Endometrial microvascular endothelial cells (primary cell): ENCODE data around the gene MLLT6. TPM values are rescaled to one million over a fixed set of nuclear protein-coding genes. Genes with fewer than 3 reads are reported as not detected.

Experiments used
- total RNA-seq: library from RNA; depleted of rRNA; stranded (reverse); fragments of >200 nt; gene quantifications from one replicate; pipeline ENCODE4 v1.2.3, GENCODE V29; 2015; ENCODE audit errors: inconsistent ontology term

MLLT6 gene
- total RNA-seq, 1 donor from 2014 or later = 28.8 TPM

Other genes with a start within 250 kb of the MLLT6 start
- 0.37 TPM for gene SRCIN1, start 99.3 kb upstream of the MLLT6 start, total RNA-seq
- gene EPOP, start 30.3 kb upstream of the MLLT6 start, total RNA-seq = 2.3 TPM
- 3.7 TPM for gene CISD3, start 25.1 kb downstream of the MLLT6 start, total RNA-seq
- gene PCGF2, start 43.1 kb downstream of the MLLT6 start, total RNA-seq = 7.2 TPM
- 303 TPM for gene PSMB3, start 47.5 kb downstream of the MLLT6 start, total RNA-seq
- gene PIP4K2B, start 94.3 kb downstream of the MLLT6 start, total RNA-seq = 58.7 TPM
- 8.2 TPM for gene CWC25, start 120.0 kb downstream of the MLLT6 start, total RNA-seq
- gene RPL23, start 148.4 kb downstream of the MLLT6 start, total RNA-seq = 1,090 TPM
- 292 TPM for gene LASP1, start 164.8 kb downstream of the MLLT6 start, total RNA-seq